Measurements from ENCODE around the gene MT4. TPM values are rescaled to one million over a fixed set of nuclear protein-coding genes. Genes with fewer than 3 reads are reported as not detected.

MT4 gene
- total RNA-seq, 1 donor from 2014 or later: not detected

DNA sequence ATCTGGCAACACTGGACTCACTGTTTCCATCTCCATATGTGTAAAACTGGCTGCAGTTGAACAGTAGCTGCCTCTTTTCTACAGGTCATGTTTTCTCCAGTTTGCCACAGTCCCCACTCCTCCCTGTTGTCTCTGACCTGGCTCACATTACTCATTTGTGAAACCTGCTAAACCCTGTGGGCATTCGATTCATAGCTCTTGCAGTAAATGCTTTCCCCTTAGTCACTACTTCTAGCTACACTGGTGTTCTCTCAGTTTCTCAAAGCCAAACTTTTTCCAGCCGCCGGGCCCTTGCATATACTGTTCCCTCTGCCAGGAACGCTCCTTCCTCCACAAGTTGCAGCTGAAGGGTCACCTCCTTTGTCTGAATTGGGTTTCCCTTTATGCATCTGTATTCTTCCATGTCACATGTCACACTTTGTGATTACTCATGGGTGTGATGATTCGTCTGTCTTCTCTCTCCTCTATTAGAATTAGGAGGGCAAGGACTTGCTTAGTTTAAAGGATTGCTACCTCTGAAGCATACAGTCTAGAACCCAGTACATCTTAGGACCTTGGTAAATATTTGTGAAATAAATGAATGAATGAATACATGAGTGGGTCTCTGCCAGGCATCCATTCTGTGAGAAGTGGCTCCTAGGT, 15.0 kb upstream of the MT4 start:
- no peak for TF ChIP-seq CTCF (IDR thresholded peaks at IDR 0.05; ENCODE audit: insufficient read depth, low read length, poor library complexity, severe bottlenecking)
- H3K4me3 ChIP-seq (ENCODE audit: low read depth, low read length): no peak overlapping the region
- H3K27me3 ChIP-seq (ENCODE audit: control insufficient read depth, insufficient read depth, low read length): peaks cover 3% of the 10 kb centered on the region
- peak; percentile 5 for DNase-seq (ENCODE audit: low read depth)
- H3K36me3 ChIP-seq (ENCODE audit: control insufficient read depth, insufficient read depth, low read length): no peaks in the 10 kb centered on the region

DNA sequence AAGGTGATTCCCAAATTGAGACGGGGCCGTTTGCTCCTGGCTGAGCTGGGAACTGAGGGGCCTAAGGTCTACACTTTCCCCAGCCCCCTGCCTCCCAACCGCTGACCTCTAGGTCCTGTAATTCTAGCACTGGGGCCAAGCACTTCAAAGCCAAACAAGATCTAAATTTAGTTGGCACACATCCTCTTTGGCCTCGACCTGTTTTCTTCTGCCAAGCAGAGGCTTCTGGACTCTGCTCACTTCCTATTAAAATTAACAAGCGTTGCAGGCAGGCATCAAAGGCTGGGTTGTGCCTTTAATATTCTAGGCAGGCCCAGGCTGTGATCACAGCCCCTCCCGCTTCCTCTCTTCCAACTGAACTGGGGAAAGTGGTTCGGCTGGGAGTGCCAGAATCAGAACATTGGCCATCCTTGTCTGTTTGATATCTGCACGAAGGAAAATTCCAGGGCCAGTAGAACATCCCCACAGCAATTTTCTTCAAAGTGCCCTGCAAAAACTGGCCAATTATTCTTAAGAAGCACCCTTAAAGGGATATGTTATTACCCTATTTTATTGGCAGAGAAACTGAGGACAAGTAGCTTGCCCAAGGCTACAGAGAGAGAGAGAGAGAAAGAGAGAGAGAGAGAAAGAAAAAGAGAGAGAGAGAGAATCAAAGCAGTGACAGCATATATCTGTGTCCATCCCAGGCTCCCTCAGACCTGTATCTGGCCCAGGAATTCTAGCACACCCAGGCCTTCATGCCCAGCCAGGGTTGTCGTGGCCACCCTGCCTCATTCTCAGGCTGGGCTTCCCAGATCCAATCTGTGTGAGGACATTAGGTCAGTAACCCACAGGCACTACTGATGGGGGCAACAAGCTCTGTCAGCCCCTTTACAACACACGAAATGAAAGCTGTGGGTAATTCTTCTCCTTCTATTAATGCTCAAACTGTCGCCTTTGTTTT, 12.8 kb upstream of the MT4 start:
- Histone ChIP-seq H3K4me3 (ENCODE audit: low read depth, low read length) (no peak overlapping the region), H3K36me3 (ENCODE audit: control insufficient read depth, insufficient read depth, low read length) (no peaks in the 10 kb centered on the region), H3K27me3 (ENCODE audit: control insufficient read depth, insufficient read depth, low read length) (peaks cover 6% of the 10 kb centered on the region)
- no peak for TF ChIP-seq CTCF (IDR thresholded peaks at IDR 0.05; ENCODE audit: insufficient read depth, low read length, poor library complexity, severe bottlenecking)
- DNase-seq (ENCODE audit: low read depth): no peak

DNA sequence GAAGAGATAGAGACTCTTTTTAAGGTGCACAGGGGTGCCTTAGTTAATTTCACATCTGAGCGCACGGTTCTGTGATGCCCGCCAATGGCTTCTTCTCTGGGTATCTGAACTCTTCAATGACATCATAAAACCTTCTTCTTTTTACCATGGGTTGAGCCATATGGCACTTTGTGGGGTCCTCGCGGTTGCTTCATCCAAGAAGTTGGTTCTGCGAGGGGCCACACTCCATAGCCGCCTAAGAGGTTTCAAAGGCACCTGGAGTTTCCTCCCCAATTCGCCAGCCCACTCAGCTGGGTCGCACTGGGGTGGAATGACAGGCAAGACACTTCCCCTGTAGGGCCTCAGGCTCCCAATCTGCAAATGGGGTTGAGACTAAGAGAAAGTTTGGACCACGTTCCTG, 10.4 kb upstream of the MT4 start:
- H3K4me3 ChIP-seq (ENCODE audit: low read depth, low read length): no peak overlapping the region
- TF ChIP-seq CTCF (IDR thresholded peaks at IDR 0.05; ENCODE audit: insufficient read depth, low read length, poor library complexity, severe bottlenecking): no peak
- DNase-seq (ENCODE audit: low read depth): no peak
- peaks cover 6% of the 10 kb centered on the region for H3K27me3 ChIP-seq (ENCODE audit: control insufficient read depth, insufficient read depth, low read length)
- H3K36me3 ChIP-seq (ENCODE audit: control insufficient read depth, insufficient read depth, low read length): no peaks in the 10 kb centered on the region

DNA sequence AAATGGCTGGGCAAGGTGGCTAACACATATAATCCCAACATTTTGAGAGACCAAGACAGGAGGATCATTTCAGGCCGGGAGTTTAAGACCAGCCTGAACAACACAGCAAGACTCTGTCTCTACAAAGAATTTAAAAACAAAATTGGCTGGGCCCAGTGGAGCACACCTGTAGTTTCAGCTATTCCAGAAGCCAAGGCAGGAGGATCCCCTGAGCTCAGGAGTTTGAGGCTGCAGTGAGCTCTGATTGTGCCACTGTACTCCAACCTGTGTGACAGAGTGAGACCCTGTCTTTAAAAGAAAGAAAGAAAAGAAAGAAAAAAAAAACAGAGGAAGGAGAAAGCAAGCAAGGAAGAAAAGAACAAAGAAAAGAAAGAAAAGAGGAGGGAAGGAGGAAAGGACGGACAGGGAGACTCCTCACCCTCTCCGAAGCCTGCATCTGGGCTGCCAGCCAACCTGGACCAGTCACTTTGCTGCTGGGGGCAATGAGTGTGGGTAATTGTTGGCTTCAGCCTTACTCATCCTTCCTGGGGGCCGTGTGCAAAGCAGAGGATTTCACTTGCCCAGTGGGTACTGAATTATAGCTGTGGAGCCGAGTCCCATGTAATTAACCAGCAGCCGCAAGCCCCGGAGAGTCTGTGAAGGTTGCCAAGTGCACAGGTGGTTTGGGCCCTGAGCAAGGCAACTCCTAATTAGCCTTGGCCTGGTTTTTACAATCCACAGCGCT, 6.7 kb upstream of the MT4 start:
- no peaks in the 10 kb centered on the region for H3K36me3 ChIP-seq (ENCODE audit: control insufficient read depth, insufficient read depth, low read length)
- peaks cover 6% of the 10 kb centered on the region for H3K27me3 ChIP-seq (ENCODE audit: control insufficient read depth, insufficient read depth, low read length)
- H3K4me3 ChIP-seq (ENCODE audit: low read depth, low read length): no peak overlapping the region
- peak; percentile 67 for DNase-seq (ENCODE audit: low read depth)
- TF ChIP-seq CTCF (IDR thresholded peaks at IDR 0.05; ENCODE audit: insufficient read depth, low read length, poor library complexity, severe bottlenecking): no peak

DNA sequence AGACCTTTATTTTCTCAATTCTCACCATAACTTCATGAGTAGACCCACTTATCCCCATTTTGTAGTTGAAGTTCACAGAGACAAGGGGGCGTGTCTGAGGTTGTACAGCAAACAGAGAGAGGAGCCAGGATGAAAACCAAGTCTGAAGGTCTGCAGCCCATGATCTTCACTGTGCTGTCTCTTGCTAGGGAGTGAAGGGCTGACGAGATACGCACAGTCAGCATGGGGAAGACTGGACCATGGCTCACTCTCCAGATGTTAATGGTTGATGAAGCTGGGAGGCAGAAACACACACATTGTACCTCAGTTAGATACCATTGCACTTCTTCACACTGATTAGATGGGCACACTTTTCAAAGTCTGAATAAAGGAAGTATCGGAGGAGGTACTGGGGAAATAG, 5.8 kb upstream of the MT4 start:
- TF ChIP-seq CTCF (IDR thresholded peaks at IDR 0.05; ENCODE audit: insufficient read depth, low read length, poor library complexity, severe bottlenecking): no peak
- DNase-seq (ENCODE audit: low read depth): no peak
- Histone ChIP-seq H3K27me3 (ENCODE audit: control insufficient read depth, insufficient read depth, low read length) (peaks cover 3% of the 10 kb centered on the region), H3K36me3 (ENCODE audit: control insufficient read depth, insufficient read depth, low read length) (no peaks in the 10 kb centered on the region), H3K4me3 (ENCODE audit: low read depth, low read length) (no peak overlapping the region)

Data from kidney epithelial cell (primary cell).